HPDE6-E6E7 (cell line): ENCODE data around the gene PNPLA5.
A peak's percentile ranks its signal among the peaks of the same experiment; 100 is the strongest.

Experiments
- DNase-seq: peaks from one replicate; pipeline ENCODE4 v3.0.0; 2011; ENCODE audit warnings: missing footprints; ENCODE audit errors: extremely low spot score

PNPLA5 gene

DNA sequence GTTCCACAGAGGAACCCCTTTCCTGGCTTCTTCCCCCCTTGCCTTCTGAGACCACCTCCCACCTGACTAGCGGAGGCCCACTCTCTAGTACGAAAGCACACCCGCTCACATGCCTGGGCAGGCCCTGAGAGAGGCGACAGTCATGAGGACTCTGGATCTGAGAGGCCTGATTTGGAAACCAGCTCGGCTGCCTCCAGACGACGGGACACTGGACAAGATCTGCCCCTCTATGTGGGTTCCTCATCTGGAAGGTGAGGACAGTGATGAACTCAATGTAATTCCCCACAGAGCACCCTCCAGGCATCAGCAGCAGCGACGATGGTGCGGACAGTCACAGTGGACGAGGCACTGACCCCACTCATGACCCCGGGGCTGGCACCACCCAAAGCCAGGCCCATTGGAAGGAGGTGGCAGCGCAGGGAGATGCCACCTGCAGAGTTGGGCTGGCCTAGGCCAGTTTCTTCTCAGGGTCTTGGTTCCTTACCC, 37.0 kb downstream of the PNPLA5 start:
- DNase-seq: no peak

DNA sequence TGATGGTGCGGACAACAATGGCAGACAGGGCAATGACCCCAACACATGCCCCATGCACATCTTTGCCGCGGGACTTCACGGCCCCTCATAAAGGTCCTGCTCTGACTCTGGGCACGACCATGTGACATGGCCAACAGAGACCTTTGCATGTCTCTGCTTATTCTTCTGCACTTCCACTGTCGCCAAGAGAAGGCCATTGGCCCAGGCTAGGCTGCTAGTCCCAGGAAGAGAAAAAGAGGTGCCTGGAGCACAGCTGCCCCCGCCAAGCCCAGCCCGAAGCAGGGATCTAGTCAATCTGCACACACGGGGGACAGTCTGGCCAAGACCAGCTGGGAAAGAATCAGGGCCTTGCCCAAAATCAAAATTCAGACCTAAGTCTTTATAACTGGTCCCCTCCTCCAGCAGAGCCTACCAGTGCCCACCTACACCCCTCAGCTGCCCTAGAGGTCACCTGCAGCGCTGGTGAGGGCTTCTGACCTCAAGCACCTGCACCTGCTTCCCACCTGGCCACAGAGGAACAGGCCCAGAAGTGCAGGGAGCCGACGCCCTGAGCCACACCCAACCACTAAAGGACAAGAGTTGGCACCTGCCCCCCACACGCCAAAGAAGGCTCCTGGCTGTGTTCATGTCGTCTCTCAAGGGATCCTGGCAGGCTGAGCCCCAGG, 37.6 kb downstream of the PNPLA5 start:
- no peak for DNase-seq

DNA sequence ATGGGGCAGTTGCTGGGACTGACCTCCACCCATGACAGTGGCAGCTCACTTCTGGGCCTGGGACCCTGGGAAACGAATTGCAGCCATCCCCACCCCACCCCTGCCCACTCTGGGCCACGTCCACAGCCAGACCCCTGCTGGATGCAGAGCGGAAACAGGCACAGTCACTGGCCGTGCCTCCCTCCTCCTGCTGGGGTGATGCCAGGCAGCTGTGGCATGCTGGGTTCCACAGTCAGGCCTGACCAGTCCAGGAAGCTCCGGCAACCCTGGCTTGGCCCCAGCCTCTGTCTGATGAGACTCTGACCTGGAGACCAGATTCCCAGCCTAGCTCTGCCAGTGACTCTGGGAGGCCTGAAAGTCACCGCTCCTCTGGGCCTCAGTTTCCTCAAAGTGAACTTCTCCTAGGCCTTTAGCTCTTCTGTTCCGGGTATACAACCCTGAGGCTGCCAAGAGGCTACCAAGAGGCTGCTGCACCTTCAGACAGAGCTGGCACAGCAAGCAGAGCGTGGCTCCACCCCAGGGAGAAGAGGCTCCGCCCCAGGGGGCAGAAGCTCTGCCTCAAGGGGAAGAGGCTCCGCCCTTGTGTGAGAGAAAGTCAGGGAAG, 38.4 kb downstream of the PNPLA5 start:
- DNase-seq: no peak

DNA sequence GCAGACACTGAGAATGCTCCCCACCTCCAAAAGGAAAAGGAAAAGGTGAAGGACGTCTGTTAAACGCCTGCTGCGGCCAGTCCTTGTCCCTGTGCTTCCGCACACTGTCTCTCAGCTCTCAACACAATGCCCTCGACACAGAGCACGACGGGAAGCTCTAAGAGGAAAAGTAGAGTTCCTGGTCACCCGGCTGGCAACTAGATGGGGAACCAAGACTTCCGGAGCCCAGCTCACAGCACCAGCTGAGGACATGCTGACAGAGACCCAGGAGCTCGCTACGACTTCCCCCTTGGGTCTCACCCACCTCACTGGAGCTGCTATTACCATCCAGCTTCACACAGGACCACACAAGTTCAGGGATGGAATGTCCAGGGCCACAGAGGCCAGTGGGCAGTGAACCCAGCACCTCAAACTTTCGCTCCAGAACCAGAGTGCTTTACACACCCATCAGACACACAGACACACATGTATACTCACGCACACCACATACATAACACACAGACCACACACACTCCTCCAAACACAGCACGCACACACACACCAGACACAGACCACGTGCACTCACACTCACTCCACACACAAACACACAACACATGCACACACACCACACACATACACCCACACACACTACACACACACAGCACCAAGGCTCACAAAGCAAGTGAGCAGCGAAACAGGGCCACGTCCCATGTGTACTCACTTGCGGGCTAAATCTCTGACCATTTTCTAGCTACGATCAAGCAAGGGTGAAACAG, 39.1 kb downstream of the PNPLA5 start:
- DNase-seq: no peak

DNA sequence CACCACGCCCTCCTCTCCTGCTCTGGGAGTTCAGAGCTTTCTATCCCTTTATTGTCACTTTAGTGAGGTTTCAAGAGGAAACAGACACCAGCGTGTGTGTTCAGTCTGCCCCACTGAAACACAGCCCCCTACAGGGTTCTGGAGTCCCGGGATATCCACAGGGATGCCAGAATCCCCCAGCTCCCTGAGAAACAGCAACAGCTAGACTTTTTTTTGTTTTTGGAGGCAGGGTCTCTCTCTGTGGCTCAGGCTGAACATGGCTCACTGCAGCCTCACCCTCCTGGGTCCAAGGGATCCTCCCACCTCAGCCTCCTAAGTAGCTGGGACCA, 39.9 kb downstream of the PNPLA5 start:
- no peak for DNase-seq

DNA sequence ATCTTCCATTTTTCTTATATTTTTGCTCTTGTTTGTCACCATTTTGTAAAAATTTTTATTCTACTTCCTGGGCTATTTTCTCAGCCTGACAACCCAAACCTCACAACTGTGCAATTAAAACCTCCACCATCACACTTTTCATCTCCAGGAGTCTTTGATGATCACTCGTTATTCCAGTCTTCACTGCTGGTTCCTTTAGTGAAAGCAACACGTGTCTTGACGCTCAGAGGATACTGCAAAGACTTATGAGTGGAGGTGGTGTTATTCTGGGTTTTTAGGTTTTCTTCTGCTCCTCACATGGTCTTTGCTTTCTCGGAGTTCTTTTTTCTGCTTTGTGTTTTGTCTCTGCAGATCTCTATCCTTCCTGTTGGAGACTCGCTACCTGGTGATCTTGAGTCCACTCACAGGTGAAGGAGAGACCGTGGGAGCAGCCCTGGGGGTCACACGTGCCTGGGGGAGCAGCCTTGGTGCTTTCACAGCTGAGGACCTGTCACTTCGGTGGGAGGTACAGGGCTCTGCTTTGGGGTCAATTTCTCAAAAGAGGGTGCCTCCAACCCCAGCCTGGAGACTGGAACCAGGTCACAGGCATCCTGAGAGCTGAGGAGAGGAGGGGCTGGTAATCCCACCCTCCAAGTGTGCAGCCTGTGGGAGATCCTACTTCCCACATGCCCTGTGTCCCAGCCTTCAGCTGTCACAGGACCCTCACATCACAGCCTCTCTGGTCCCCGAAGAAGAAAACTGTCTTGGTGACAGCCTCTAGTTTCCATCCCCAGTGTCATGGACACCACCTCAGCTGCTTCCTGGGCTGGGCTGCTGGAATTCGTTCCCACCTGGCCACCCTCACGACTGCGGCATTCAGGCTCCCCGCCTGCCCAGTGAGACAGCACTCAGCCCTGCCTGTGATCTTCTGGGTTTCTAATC, 40.5 kb downstream of the PNPLA5 start:
- no peak for DNase-seq

DNA sequence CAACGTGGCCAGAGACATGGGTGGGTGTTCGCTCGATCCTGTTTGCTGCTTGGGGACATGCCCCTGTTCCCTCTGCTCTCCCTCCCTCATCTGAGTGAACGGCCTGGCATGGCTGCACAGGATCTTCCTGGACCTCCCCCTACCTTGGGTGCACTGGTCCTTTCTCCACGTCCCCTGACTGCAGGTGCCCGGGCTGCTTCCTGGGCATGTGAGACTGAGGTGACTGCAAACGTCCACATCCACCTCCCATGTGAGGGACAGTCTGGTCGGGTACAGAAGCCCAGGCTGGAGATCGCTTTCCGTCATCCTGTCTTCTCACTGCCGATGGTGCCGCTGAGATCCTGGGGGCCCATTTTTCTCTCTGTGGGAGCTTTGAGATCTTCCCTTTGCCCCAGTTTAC, 41.3 kb downstream of the PNPLA5 start:
- DNase-seq: no peak

DNA sequence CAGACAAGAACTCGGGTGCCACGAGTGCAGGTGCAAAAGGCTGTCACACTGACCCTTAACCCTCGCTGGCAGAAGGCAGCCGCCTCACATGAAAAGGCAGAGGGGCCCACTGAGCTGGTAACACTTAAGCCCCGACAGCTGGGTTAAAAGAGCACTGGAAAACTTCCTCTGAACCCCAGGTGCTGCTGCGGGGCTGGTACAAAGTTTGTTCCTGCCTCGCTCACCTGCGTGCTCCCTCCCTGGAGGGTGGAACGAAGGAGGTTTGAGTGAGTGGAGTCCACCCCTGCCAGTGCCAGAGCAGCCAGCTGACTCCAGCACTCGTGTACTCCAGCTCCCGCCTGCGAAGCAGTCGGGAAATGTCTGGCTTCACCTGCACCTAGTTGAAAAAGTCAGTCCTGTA, 42.1 kb downstream of the PNPLA5 start:
- DNase-seq: no peak

DNA sequence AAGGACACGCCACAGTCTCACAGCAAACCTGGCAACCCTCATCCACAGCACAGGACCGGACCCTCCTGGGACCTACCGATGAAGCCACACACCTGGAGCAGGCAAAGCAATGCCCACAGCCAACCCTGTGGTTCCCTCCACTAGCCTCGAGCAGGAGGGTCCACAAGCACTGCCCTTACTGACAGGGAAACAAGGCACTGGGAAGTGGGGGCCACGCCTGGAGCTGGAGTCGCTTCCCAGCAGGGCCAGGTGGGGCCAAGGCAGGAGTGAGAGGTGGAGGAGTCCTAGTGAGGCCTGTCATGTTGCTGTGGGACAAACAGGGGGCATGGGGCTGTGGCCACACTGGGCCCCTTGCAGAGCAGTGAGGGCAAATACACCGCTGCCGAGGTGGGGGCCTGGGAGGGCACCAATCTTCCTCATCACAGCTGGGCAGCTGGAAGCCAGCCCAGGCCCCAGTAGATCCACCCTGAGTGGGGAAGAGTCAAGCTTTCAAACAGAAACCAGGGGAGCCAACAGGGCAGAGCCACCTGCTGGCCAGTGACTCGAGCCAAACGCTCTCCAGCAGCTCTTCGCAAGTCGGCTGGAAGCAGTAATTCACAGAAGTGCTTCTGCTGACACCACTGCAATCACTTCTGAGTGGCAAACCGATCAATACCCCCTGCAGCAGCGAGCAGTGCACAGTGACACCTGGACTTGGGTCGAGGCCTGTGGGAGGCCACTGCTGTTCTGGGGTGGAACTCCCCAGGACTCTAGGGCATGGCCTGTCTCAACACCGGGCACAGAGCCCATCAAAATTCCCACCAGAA, 43.2 kb downstream of the PNPLA5 start:
- peak; percentile 15 for DNase-seq

DNA sequence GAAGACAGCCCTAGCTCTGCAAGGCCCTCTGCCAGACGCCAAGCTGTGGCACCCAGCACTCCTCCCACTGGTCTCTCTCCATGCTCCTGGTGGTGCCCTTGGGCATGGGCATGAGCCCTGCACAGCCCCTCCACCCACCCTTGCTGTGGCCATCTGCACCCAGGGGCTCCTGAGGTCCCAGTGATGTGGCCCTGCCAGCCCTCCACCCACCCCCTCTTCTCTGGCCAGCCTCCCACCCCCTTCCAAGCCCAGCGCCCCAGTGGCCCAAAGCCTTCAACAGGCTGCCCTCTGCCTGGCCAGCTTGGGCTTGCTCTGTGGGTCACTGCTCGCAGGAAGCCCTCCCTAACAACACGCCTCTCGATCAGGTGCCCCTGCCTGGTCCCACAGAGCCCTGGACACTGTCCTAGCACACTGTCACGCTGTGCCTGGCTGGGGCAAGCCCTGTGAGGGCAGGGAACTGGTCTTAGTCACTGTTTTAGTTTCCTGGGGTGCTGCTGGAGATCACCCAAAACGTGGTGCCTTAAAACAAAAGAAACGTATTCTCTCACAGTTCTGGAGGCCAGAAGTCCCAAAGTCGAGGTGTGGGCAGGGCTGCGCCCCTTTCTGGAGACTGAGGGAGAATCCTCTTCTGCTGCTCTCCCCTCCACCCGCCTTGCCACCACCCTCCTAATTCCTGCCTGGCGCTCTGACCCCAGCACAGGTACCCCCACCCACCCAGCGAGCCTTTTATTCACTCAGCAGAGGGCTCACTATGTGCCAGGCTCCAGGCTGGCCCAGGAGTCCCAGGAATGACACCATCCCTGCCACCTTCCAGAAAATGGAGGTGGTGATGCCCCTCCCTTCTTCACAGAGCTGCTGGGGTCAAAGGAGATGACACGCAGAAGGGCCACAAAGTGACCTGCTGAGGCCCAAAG, 44.2 kb downstream of the PNPLA5 start:
- no peak for DNase-seq

DNA sequence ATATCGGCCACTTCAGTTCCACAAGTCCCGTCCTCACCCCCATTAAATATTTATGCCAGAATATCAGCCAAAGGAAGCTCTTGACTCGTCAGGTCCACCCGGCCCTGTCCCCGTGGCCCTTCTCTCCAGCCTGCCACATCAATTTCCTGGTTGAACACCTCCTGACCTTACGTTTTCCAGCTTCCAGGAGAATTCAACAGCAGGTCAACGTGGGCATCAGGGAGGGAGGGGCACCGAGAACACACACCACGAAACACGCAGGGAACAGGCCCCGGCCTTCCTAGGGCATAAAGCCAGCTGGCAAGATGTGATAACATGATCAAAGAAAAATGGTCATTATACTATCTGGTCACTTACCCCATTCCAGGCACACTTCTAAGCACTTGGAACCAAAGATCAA, 44.8 kb downstream of the PNPLA5 start:
- no peak for DNase-seq

DNA sequence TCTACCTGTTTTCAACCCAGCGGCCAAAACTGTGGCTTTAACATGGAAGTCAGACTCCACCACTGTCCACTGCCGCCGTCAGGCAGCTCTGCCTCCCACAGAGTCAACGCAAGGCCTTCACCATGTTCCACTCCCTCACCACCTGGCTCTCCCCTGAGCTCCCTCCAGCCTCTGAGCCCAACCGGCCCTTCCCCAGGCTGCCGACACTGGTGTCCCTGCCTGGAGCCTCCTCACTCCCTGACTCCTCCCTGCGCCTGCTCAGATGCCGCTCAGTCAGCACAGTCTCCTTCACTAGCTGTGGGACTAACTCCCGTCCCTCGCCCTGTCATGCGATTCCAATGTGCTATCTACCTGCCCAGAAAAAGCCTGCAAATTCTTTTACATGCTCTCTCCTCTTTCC, 45.8 kb downstream of the PNPLA5 start:
- no peak for DNase-seq

DNA sequence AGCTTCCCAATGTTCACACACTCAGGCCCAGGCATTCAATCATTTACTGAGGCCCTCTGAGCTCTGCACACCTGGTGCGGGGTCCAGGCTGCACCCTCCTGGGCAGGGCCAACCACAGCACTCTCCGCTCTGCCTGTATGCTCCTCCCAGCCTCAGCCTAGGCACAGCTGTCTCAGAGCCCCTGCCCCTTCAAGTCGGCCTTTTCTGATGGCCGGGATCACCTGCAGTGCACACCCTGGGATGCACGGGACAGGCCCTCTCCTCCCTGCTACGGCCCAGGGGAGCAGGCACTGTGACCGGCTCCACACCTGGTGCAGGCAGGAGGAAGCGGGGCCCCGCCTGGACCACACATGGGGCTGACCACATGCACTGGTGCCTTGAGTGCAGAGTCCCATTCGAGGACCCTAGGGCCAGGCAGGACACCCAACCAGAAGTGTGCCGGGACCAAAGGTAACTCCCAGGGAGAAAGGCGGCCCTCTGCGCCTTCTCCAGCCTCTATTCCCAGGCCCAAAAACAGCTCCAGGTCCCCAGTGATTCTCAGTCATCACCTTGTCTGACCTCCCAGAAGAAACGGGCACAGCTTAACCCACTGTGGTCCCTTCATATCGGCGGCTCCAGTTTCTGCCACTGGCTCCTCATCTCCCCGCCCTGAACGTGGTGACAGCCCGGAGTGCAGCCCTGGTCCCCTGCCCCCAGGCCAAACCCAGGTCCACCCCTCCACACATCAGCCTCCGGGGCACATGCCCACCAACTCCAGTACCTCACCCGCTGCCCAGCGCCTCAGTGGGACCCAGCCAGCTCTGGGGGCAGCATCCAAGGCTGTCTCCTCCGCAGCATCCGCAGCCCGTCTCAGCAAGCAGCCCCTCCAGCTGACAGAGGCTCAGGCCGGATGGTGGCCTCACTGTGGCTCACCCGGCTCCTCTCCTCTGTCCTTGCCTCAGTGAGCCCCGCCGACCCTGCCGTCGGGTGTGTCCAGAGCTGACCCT, 47.0 kb downstream of the PNPLA5 start:
- no peak for DNase-seq

DNA sequence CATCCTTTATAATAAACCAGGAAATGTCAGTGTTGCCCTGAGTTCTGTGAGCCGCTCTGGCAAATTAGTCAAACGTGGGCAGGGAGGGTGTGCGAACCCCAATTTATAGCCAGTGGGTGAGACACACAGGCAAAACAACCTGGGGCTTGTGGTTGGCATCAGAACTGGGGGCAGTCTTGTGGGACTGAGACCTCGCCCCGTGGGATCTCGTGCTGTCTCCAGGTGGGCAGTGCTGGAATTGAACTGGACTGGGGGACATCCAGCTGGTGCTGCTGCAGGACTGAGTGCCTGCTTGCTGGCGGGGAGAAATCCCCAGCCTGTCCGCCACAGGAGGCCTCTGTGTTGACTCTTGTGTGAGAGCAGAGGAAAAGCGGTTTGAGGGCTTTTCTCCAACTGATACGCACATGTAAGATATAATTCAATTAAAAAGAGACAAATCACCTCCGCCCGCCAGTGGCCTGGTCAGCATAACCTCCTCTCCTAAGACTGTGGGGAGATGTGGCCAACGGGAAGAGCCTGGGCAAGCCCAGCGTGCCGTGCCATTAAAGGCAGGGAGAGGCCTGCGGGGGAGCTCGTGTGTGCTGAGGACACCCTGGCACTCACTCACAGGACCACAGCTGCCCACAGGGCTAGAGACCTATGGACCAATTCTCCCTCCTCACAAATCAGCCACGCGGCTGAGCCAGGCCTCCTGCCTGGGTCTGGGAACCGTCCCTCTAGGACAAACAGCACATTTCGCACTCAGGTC, 47.9 kb downstream of the PNPLA5 start:
- DNase-seq: no peak

DNA sequence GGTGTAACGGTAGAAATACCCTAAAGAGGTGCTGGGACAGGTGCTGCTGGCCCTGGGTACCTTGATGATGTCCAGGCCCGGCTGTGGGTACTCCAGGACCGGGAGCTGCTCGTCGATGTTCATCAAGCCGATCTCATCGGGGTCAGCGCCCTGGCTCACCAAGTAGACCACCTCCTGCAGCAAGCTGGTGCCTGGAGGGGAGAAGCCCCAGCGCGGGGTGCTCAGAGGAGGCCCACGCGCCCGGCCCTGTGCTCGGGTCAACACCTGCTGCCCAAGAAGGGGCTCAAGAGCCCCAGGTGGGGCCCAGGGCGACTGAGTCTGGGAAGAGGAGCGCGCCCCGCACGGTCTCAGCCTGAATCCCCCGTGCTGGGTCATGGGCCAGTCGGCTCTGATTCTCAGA, 50.1 kb downstream of the PNPLA5 start:
- no peak for DNase-seq

DNA sequence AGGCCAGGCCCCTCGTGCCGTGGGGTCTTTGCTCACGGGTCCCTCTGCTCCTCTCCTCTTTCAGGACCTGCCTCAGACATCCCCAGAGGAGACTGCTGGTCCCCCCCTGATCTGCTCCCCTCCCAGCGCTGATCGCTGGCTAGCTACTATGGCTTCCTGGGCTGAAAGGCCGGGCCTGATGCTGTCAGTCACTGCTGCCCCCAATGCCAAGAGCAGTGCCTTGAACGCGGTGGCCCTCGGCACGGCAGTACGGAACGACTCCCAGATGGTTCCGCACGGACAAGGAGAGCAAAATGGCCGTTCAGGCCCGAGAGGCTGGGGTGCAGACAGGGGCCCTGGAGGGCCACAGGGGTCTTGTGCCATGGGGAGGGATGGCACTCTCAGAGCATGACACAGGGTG, 51.0 kb downstream of the PNPLA5 start:
- no peak for DNase-seq

DNA sequence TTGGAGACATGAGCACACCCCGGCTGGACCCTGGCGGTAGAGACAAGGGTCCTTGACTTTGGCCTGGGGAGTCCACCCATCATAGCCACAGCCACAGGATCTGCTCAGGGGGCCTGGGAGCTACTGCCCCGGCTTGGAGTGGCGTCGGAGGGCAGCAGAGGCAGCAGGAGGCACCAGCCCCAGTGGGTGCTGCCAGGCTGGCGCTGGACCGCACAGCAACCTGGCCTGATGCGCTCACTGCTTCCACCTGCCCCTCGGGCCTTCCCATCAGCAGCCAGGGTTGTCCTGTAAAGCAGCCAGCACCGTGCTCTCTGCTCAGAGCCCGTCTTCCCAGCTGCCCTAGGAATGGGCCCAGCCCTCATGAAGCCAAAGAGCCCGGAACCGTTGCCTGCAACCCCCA, 51.4 kb downstream of the PNPLA5 start:
- no peak for DNase-seq

DNA sequence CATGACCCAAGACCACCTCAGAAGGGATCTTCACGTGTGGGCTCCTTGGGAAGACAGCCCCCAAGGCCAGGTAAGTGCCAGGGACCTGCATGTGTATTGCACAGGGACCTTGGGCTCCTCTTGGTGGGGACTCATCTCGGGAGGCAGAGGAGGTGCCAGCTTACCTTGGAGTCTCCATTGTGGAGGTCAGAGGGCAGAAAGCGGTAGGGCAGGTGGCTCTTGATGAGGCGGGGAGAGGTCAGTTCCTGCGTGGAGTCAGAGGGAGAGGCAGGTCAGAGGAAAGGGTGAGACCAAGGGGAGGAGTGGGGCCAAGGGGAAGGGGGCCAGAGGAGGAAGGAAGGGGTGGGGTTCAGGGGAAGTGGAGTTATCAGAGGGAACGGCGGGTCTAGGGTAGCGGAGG, 52.0 kb downstream of the PNPLA5 start:
- no peak for DNase-seq
